ENCODE data around the gene PLEKHA7.

Gene PLEKHA7

DNA sequence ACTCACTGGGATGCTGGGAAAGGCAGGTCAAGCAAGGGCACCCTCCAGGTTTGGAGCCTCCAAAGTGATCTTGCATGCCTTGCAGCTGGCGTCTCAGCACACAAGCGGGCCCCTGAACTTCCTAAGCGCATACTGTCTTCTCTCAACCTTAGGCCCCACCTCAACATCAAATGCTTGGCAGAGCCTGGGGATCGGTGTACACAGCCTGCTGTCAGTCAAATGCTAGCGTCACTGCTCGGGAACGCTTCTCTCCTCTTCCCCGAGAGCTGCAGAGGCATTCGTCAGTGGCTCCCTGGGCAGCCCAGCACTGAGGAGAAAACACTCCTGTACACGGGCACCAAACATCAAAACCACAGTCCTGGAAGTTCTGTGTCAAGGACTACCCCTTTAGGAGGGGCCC lies 150.8 kb downstream of the PLEKHA7 start:
- DNase-seq: no peak
- TF ChIP-seq, protein P1, sequence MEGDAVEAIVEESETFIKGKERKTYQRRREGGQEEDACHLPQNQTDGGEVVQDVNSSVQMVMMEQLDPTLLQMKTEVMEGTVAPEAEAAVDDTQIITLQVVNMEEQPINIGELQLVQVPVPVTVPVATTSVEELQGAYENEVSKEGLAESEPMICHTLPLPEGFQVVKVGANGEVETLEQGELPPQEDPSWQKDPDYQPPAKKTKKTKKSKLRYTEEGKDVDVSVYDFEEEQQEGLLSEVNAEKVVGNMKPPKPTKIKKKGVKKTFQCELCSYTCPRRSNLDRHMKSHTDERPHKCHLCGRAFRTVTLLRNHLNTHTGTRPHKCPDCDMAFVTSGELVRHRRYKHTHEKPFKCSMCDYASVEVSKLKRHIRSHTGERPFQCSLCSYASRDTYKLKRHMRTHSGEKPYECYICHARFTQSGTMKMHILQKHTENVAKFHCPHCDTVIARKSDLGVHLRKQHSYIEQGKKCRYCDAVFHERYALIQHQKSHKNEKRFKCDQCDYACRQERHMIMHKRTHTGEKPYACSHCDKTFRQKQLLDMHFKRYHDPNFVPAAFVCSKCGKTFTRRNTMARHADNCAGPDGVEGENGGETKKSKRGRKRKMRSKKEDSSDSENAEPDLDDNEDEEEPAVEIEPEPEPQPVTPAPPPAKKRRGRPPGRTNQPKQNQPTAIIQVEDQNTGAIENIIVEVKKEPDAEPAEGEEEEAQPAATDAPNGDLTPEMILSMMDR (IDR thresholded peaks at IDR 0.05; ENCODE audit: low read depth, low read length): no peak
- Histone ChIP-seq H3K36me3 (peaks cover 30% of the 10 kb centered on the region), H3K9me3 (ENCODE audit: severe bottlenecking) (no peaks in the 10 kb centered on the region), H3K4me3 (ENCODE audit: low read depth, low read length) (no peak overlapping the region), H3K27ac (no peak overlapping the region), H3K27me3 (ENCODE audit: insufficient read depth, low read depth, severe bottlenecking) (no peaks in the 10 kb centered on the region)

- TF ChIP-seq, protein P1 (IDR thresholded peaks at IDR 0.05; ENCODE audit: low read depth, low read length): no peak
- Histone ChIP-seq H3K36me3 (peaks cover 24% of the 10 kb centered on the region), H3K4me3 (ENCODE audit: low read depth, low read length) (no peak overlapping the region), H3K9me3 (ENCODE audit: severe bottlenecking) (no peaks in the 10 kb centered on the region), H3K27me3 (ENCODE audit: insufficient read depth, low read depth, severe bottlenecking) (no peaks in the 10 kb centered on the region), H3K27ac (no peak overlapping the region)
- no peak for DNase-seq
These were observed 151.5 kb downstream of the PLEKHA7 start for GRCh38 chr11:16862726-16863125.

DNA sequence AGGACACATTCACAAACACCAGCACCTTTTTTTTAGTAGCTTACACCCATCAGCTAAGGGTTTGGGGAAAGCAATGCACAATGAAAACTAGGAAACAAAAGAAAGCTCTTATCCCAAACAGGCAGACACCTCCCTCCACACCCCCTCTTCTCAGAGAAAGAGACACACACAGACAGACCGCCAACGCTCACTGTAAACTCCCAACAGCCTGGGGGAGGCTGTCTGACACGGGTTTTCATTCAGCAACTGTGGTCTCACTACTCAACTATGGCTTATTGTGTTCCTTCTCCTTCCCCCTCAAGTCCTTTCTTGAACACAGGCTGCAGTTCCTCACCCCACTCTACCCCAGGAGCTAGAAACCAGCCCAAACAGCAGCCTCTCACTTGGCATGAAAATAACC lies 152.4 kb downstream of the PLEKHA7 start:
- H3K27me3 ChIP-seq (ENCODE audit: insufficient read depth, low read depth, severe bottlenecking): no peaks in the 10 kb centered on the region
- no peak for DNase-seq
- H3K9me3 ChIP-seq (ENCODE audit: severe bottlenecking): no peaks in the 10 kb centered on the region
- H3K27ac ChIP-seq: no peak overlapping the region
- H3K36me3 ChIP-seq: peaks cover 19% of the 10 kb centered on the region
- TF ChIP-seq, protein P1 (IDR thresholded peaks at IDR 0.05; ENCODE audit: low read depth, low read length): no peak
- no peak overlapping the region for H3K4me3 ChIP-seq (ENCODE audit: low read depth, low read length)

DNA sequence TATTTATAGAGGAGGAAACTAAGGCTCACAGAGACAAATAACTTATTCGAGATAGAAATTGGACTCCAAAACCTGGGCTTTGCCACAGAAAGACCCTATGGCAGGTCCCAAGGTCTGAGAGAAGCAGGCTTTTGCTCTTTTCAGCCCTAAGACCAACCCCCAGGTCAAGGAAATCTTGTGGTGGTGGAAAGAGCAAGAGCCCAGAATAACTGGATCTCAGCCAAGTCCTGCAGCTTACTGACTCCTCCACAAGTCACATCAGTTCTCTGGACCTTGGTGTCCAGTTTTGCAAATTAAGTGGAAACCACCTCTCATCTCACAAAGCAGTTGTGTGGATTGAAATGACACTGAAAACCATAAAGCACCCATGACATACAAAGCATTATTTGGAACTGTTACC lies 153.6 kb downstream of the PLEKHA7 start:
- no peak for DNase-seq
- H3K36me3 ChIP-seq: peaks cover 11% of the 10 kb centered on the region
- TF ChIP-seq, protein P1 (IDR thresholded peaks at IDR 0.05; ENCODE audit: low read depth, low read length): no peak
- H3K4me3 ChIP-seq (ENCODE audit: low read depth, low read length): no peak overlapping the region
- no peaks in the 10 kb centered on the region for H3K27me3 ChIP-seq (ENCODE audit: insufficient read depth, low read depth, severe bottlenecking)
- H3K9me3 ChIP-seq (ENCODE audit: severe bottlenecking): no peaks in the 10 kb centered on the region
- H3K27ac ChIP-seq: no peak overlapping the region

DNA sequence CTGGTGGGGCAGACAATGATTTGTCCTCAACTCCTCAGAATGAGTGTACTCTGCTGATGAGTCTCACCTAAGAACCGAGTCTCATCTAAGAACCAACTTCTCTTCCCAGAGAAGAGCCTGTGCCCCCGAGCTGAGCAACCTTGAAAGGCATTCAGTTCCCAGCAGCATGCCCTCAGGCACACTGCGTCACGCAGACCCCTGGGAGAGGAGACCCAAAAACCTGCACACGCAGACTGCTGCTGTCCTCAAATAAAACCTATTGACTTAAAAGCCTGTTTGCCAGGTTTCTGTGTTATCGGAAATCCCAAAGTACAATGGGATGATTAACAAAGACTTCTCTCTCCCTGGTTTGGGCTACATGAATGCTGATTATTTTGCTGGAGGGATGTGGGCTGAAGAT lies 154.6 kb downstream of the PLEKHA7 start:
- no peaks in the 10 kb centered on the region for H3K27me3 ChIP-seq (ENCODE audit: insufficient read depth, low read depth, severe bottlenecking)
- TF ChIP-seq, protein P1 (IDR thresholded peaks at IDR 0.05; ENCODE audit: low read depth, low read length): no peak
- DNase-seq: no peak

GRCh38 chr11:16857186-16857585 lies 157.0 kb downstream of the PLEKHA7 start:
- H3K9me3 ChIP-seq (ENCODE audit: severe bottlenecking): no peaks in the 10 kb centered on the region
- H3K36me3 ChIP-seq: peaks cover 32% of the 10 kb centered on the region
- no peaks in the 10 kb centered on the region for H3K27me3 ChIP-seq (ENCODE audit: insufficient read depth, low read depth, severe bottlenecking)
- DNase-seq: no peak
- no peak overlapping the region for H3K4me3 ChIP-seq (ENCODE audit: low read depth, low read length)
- no peak overlapping the region for H3K27ac ChIP-seq
- TF ChIP-seq, protein P1 (IDR thresholded peaks at IDR 0.05; ENCODE audit: low read depth, low read length): no peak

More for the DNA sequence above, 154.6 kb downstream of the PLEKHA7 start:
- Histone ChIP-seq H3K9me3 (ENCODE audit: severe bottlenecking) (no peaks in the 10 kb centered on the region), H3K4me3 (ENCODE audit: low read depth, low read length) (no peak overlapping the region), H3K36me3 (peaks cover 15% of the 10 kb centered on the region), H3K27ac (no peak overlapping the region)

All from WERI-Rb-1 (cell line).